ENCODE data around the gene ISG20. TPM values are rescaled to one million over a fixed set of nuclear protein-coding genes. Genes with fewer than 3 reads are reported as not detected.

ISG20 gene
- total and polyA plus RNA-seq, 2 donors from 2014 or later = 7.3 to 25.5 TPM

GRCh38 chr15:88606070-88606794 is 32.6 kb upstream of the ISG20 start:
- H3K9me3 ChIP-seq (ENCODE audit: control insufficient read depth in 2 of 3, insufficient read depth in 1 of 3, low read length in 3 of 3) = no peaks in the 10 kb centered on the region
- H3K36me3 ChIP-seq (ENCODE audit: control insufficient read depth in 2 of 3, insufficient read depth in 3 of 3, low read length in 3 of 3) = no peaks in the 10 kb centered on the region
- FAIRE-seq = no peak
- intact Hi-C loops (cut with DNase I) = no loop called here
- H3K9ac ChIP-seq (ENCODE audit: low read length in 3 of 3) = no peak overlapping the region
- H3K4me1 ChIP-seq (ENCODE audit: control insufficient read depth in 2 of 3, insufficient read depth in 2 of 3, low read depth in 1 of 3, low read length in 3 of 3) = peaks cover 0 to 2% (median 0%) of the 10 kb centered on the region in 3 donors
- H3K27me3 ChIP-seq (ENCODE audit: control insufficient read depth, insufficient read depth, low read length) = peaks cover 29% of the 10 kb centered on the region
- no peak for TF ChIP-seq CTCF (IDR thresholded peaks at IDR 0.05; ENCODE audit: borderline replicate concordance, extremely low read depth, insufficient read depth)
- no peak overlapping the region for H3K27ac ChIP-seq (ENCODE audit: low read depth in 2 of 2, low read length in 2 of 2)
- no peak overlapping the region for H3K4me3 ChIP-seq (ENCODE audit: low read length in 3 of 3)
- no peak for DNase-seq

- no peaks in the 10 kb centered on the region for H3K9me3 ChIP-seq (ENCODE audit: control insufficient read depth in 2 of 3, insufficient read depth in 1 of 3, low read length in 3 of 3)
- no peak overlapping the region for H3K4me3 ChIP-seq (ENCODE audit: low read length in 3 of 3)
- H3K27me3 ChIP-seq (ENCODE audit: control insufficient read depth, insufficient read depth, low read length) = peaks cover 29% of the 10 kb centered on the region
- peaks cover 0 to 3% (median 0%) of the 10 kb centered on the region in 3 donors for H3K4me1 ChIP-seq (ENCODE audit: control insufficient read depth in 2 of 3, insufficient read depth in 2 of 3, low read depth in 1 of 3, low read length in 3 of 3)
- DNase-seq = no peak
- H3K36me3 ChIP-seq (ENCODE audit: control insufficient read depth in 2 of 3, insufficient read depth in 3 of 3, low read length in 3 of 3) = no peaks in the 10 kb centered on the region
- intact Hi-C loops (cut with DNase I) = no loop called here
- H3K27ac ChIP-seq (ENCODE audit: low read depth in 2 of 2, low read length in 2 of 2) = no peak overlapping the region
- no peak overlapping the region for H3K9ac ChIP-seq (ENCODE audit: low read length in 3 of 3)
- FAIRE-seq = no peak
- TF ChIP-seq CTCF (IDR thresholded peaks at IDR 0.05; ENCODE audit: borderline replicate concordance, extremely low read depth, insufficient read depth) = no peak
Observed at GRCh38 chr15:88607951-88608350, 30.9 kb upstream of the ISG20 start.

- no peaks in the 10 kb centered on the region for H3K9me3 ChIP-seq (ENCODE audit: control insufficient read depth in 2 of 3, insufficient read depth in 1 of 3, low read length in 3 of 3)
- H3K4me1 ChIP-seq (ENCODE audit: control insufficient read depth in 2 of 3, insufficient read depth in 2 of 3, low read depth in 1 of 3, low read length in 3 of 3) = peaks cover 0 to 4% (median 0%) of the 10 kb centered on the region in 3 donors
- H3K27ac ChIP-seq (ENCODE audit: low read depth in 2 of 2, low read length in 2 of 2) = no peak overlapping the region
- no peak for FAIRE-seq
- no peak overlapping the region for H3K4me3 ChIP-seq (ENCODE audit: low read length in 3 of 3)
- DNase-seq = no peak
- TF ChIP-seq CTCF (IDR thresholded peaks at IDR 0.05; ENCODE audit: borderline replicate concordance, extremely low read depth, insufficient read depth) = no peak
- H3K9ac ChIP-seq (ENCODE audit: low read length in 3 of 3) = no peak overlapping the region
- H3K27me3 ChIP-seq (ENCODE audit: control insufficient read depth, insufficient read depth, low read length) = peaks cover 26% of the 10 kb centered on the region
- no peaks in the 10 kb centered on the region for H3K36me3 ChIP-seq (ENCODE audit: control insufficient read depth in 2 of 3, insufficient read depth in 3 of 3, low read length in 3 of 3)
- intact Hi-C loops (cut with DNase I) = no loop called here
Observed at GRCh38 chr15:88608607-88609181, 30.1 kb upstream of the ISG20 start.

Measured in kidney (tissue), 14 donors.